Measurements from ENCODE around the gene MAPK8IP3.

Gene MAPK8IP3

GRCh38 chr16:1743376-1744337 is 37.7 kb downstream of the MAPK8IP3 start:
- DNase-seq = no peak

DNA sequence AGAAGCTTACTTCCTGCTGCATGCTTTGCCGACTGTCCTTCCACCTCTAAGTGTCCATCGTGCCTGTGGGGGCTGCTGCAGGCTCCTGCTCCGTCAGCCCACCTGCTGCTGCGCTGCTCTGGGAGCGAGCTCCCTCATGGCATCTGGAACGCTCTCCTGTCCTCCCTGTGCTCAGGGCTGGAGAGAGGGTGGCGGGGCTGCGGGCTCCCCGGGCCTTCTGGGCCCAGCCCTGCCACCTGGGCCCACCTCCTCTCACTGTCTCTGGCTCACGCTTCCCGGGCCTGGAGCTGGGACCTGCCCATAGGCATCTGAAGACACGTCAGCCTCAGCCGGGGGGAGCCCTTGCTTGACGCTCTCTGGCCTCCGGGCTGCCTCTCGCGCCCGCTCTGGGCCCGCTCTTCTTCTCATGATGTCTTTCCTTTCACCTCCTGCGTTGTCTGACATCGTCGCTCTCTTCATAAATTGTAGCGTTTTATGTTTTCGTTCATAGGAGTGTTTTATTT is 38.4 kb downstream of the MAPK8IP3 start:
- DNase-seq = no peak

DNA sequence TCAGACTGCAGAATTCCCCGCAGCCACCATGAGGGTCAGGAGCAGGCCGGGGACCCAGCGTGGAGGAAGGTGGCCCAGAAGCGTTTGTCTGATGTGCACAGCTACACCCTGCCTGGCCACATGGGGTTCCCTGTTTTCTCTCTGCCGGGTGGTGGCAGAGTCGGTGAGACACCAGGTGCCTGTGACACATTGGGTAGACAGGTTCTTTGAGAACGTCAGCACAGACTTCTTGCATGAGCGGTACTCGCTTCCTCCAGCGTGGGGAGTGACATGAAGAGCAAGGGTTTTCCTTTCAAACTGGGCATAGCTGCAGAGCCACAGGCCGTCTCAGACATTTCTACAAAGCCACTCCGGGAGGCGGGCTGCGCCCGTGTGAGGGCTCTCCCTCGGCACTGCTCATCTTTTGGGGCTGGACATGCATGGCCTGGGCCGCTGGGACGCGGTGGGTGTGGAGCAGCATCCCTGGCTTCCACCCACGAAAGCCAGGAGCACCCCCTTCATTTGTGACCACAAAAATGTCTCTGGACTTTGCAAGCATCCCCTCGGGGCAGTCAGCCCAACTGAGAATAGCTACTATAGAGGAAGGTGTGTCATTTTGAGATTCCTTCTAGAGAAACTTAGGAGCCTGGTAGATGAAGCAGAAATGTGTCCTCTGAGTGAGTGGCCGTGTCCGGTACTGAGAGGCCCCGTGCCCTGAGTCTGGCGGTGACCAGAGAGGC is 39.3 kb downstream of the MAPK8IP3 start:
- no peak for DNase-seq

- DNase-seq = no peak
Observed at GRCh38 chr16:1745900-1746692, 40.1 kb downstream of the MAPK8IP3 start.

GRCh38 chr16:1746693-1747195 is 40.7 kb downstream of the MAPK8IP3 start:
- DNase-seq = no peak

- no peak for DNase-seq
Observed at GRCh38 chr16:1747934-1748333, 41.9 kb downstream of the MAPK8IP3 start.

DNA sequence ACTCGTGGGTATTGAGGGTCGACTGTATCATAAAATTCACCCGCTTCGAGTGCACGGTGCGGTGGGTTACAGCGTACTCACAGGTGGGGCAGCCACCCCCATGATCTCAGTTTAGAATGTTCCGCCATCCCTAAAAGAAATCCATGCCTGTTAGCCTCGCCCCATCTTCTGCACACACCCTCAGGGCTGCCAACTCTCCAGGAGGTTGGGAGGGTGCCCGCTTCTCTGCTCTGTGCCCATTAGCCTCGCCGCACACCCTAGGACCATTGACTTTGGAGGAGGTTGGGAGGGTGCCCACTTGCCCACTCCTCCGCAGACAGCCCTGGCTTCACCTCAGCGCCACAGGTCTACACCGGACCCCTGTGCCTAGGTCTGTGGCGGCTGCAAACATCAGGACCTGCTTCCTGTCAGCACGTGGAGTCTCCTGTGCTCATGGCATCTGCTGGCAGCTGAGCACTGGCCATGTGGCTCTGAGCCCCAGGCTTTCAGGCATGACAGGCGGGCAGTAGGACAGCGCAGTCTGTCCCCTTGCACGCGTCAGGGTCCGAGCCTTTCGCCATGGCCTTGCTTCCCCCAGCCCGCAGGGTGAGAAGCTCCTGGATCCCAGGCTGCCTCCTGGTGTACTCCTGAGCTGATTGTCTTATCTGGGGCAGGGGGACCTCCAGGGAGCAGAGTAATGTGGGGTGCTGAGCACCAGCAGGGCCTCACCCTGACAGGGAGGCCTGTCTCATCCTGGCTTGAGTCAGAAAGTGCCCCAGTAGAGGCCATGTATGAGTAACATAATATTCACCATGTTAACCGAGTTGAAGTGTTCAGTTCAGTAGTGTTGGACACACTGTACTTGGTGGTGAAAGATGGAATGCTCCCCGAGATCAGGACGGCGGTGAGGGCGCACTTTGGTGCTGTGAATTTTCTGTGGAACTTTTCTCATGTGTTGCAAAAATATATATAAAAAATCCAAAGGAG is 43.4 kb downstream of the MAPK8IP3 start:
- DNase-seq = no peak

DNA sequence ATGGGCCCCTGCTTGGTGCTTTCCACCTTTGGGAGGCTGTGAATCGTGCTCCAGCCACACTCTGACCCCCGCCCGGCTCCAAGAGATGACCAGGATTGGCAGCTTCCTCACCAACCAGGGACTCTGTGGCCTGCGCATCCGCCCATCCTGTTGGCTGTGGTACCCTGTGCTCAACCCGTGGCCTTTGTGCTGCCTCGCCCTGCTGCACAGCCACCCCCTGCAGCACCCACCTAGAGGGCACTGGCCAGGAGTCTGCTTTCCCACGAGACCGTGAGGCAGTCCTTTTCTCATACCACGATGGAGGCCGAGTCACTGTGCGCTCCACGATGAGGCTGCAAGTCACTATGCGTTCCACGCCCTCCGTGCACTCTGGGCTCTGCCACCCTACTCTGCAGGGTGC is 46.0 kb downstream of the MAPK8IP3 start:
- DNase-seq = no peak

DNA sequence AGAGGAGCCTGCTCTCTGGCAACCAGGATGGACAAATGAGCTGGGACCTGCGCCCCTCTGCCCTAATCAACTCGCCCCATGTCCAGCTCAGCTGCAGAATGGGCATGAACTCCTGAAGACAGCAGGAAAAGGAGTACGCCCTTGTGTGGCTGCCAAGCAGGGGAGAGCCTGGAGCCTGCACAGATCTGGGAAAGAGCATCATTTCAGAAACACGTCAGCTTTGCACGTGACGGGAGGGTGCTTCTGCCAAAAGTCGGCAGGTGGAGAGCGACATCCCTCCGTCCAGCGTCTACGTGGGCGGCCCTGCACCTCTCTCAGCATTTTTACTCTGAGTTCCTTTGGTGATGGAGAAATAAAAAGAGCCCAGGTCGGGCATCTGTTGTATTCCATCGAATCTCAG is 46.9 kb downstream of the MAPK8IP3 start:
- no peak for DNase-seq

- no peak for DNase-seq
Observed at GRCh38 chr16:1754204-1754603, 48.2 kb downstream of the MAPK8IP3 start.

GRCh38 chr16:1757714-1758461 is 51.9 kb downstream of the MAPK8IP3 start:
- DNase-seq = no peak

GRCh38 chr16:1758923-1759322 is 52.9 kb downstream of the MAPK8IP3 start:
- DNase-seq = no peak

- no peak for DNase-seq
Observed at GRCh38 chr16:1759511-1759910, 53.5 kb downstream of the MAPK8IP3 start.

DNA sequence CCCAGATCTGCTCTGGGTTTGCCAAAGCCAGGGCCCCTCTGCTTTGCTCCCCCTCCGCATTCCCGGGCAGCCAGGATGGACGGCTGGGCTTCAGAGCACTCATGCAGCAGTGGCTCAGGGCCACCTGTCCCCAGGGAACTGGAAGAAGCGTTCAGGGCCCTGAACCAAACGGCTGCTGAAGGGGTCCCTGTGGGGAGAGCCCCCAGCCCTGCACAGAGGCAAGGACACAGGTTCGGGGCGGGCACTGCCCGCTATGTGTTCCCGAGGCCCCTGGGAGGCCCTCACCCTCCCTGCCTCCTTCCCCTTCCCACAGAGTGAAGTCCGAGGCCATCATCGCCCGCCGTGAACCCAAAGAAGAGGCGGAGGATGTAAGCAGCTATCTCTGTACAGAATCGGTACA is 54.9 kb downstream of the MAPK8IP3 start:
- DNase-seq = no peak

DNA sequence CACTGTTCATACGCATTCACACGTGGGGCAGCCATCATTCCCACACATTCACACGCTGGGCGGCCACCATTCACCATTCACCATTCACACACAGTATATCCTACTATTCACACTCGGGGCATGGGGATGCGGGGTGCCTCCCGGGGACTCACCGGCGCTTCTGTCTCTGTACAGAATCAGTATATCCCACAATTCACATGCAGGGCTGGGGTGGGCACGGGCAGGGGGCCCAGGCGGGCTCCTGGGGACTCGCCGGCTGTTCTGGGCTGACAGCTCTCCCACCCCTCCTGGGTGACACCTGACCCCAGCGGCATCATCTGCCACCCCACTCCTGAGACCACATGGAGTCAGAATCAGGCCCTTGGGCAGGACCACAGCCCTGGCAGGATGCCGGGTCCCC is 55.8 kb downstream of the MAPK8IP3 start:
- no peak for DNase-seq

- DNase-seq = no peak
Observed at GRCh38 chr16:1762196-1762878, 56.3 kb downstream of the MAPK8IP3 start.

DNA sequence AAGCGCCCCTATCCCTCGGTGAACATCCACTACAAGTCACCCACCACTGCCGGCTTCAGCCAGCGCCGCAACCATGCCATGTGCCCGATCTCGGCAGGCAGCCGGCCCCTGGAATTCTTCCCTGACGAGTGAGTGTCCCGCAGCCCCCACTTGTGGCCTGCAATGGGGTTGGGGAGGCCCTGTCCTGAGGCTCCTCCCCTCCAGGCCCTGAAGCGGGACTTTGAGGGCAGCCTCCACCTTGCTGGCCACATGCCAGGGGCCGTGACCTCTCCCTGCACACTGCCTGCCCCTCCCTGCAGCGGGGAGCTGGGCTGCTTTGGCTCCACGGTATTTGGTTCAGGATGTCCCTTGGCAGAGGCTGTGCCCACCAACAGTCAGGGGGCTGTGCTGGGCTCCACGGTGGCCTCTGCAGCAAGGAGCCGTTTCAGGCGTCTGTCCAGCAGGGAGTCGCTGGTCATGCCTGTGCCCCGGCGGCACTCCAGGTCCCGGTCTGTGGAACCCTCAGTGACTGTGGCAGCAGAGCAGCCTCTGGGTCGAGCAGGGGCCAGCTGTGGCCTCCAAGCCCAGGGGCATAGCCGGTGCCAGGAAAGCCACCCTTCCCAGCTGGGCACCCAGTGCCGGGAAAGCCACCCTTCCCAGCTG is 57.0 kb downstream of the MAPK8IP3 start:
- DNase-seq = no peak

DNA sequence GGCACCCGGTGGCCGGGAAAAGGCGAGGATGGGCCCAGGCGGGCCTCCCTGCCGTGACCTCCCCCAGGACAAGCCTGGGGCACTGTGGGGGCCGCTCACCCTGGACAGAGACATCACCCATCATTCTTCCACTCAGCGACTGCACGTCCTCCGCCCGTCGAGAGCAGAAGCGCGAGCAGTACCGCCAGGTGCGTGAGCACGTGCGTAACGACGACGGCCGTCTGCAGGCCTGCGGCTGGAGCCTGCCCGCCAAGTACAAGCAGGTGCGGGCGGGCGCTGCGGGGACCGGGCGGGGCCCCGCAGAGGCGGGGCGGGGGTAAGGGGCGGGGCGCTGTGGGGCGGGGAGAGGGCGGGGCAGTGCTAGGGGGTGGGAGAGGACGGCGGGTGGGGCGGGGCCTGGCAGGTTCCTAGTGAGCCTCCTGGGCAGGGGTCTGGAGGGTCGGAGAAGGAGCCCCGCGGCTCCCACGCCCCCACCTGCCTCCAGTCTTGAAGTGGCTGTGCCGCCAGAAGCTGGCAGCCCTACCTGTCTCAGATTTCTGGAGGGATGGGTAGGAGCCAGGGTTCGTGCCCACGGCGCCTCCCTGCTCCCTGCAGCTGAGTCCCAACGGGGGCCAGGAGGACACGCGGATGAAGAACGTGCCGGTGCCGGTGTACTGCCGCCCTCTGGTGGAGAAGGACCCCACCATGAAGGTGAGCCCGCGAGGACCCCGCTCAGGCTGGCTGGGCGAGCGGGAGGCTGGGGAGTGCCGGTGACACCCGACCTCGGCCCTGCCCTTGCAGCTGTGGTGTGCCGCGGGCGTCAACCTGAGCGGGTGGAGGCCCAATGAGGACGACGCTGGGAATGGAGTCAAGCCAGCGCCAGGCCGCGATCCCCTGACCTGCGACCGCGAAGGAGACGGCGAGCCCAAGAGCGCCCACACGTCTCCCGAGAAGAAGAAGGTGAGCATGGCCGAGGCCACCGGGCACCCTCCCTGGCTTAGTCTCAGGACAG is 57.8 kb downstream of the MAPK8IP3 start:
- no peak for DNase-seq

Data from SIG-M5 (cell line).